Gastroesophageal sphincter (tissue), 4 donors: ENCODE data around the gene EPHB2. TPM values are rescaled to one million over a fixed set of nuclear protein-coding genes. Genes with fewer than 3 reads are reported as not detected.

Experiments used
- ATAC-seq: fragments of 150-250 bp; one replicate; pipeline ENCODE4 v1.9.1; 2016; ENCODE audit warnings: mild to moderate bottlenecking, moderate library complexity
- H3K27ac ChIP-seq, 4 donors: fragments of 200-600 bp; sonication (generic) in 3 of 4; 1 replicate in 3 of 4; 2 replicates in 1 of 4; pipeline ENCODE4 v1.5.1; 2016 to 2019
- H3K27me3 ChIP-seq: fragments of 200-600 bp; sonication (generic); one replicate; pipeline ENCODE4 v1.5.1; 2019
- H3K36me3 ChIP-seq, 2 donors: fragments of 200-600 bp; sonication (generic); one replicate each; pipeline ENCODE4 v1.5.1; 2019; ENCODE audit warnings: control low read depth in 1 of 2
- H3K4me1 ChIP-seq, 3 donors: fragments of 200-600 bp; sonication (generic); 1 replicate in 2 of 3; 2 replicates in 1 of 3; pipeline ENCODE4 v1.5.1; 2016 to 2019; ENCODE audit warnings: control low read depth in 2 of 3
- H3K4me3 ChIP-seq, 2 donors: fragments of 200-600 bp; sonication (generic); one replicate each; pipeline ENCODE4 v1.5.1; 2019; ENCODE audit warnings: mild to moderate bottlenecking in 1 of 2, moderate library complexity in 1 of 2
- H3K9me3 ChIP-seq, 3 donors: fragments of 200-600 bp; sonication (generic); one replicate each; pipeline ENCODE4 v1.5.1; 2017 to 2019; ENCODE audit warnings: control low read depth in 2 of 3
- EP300 ChIP-seq: sonication (generic); formaldehyde crosslinking; IDR thresholded peaks from one replicate; pipeline ENCODE4 v1.6.1; 2017; ENCODE audit warnings: antibody characterized with exemption, mild to moderate bottlenecking
- POLR2A ChIP-seq, 2 donors: fragments of 450-650 bp; IDR thresholded peaks; one replicate each; pipeline ENCODE4 v1.6.1; 2017; ENCODE audit warnings: antibody characterized with exemption in 2 of 2, mild to moderate bottlenecking in 2 of 2, moderate library complexity in 1 of 2
- POLR2AphosphoS5 ChIP-seq: sonication (generic); formaldehyde crosslinking; IDR thresholded peaks from one replicate; pipeline ENCODE4 v1.6.1; 2017; ENCODE audit warnings: antibody characterized with exemption
- WGBS, 2 donors: methylation state at CpG; one replicate each; pipeline ENCODE4 v1.1.5; 2018; ENCODE audit warnings: low coverage in 1 of 2; 5-methylcytosine and 5-hydroxymethylcytosine counted together
- total RNA-seq, 4 donors: library from RNA; depleted of rRNA; stranded (reverse); fragments of >200 nt; gene quantifications; one replicate each; pipeline ENCODE4 v1.1.0, GENCODE V29; 2016
- TF ChIP-seq, protein P1 (sequence below), 4 experiments: fragments of 200-600 bp in 2 of 4; fragments of 450-650 bp in 2 of 4; sonication (generic) in 1 of 4; IDR thresholded peaks; one replicate each; pipeline ENCODE4 v1.5.1; 2017 to 2019; ENCODE audit warnings: antibody characterized with exemption in 4 of 4, mild to moderate bottlenecking in 2 of 4, moderate library complexity in 2 of 4

EPHB2 gene
- total RNA-seq, 4 donors from 2014 or later, result 2.0 to 5.9 (median 2.6) TPM

DNA sequence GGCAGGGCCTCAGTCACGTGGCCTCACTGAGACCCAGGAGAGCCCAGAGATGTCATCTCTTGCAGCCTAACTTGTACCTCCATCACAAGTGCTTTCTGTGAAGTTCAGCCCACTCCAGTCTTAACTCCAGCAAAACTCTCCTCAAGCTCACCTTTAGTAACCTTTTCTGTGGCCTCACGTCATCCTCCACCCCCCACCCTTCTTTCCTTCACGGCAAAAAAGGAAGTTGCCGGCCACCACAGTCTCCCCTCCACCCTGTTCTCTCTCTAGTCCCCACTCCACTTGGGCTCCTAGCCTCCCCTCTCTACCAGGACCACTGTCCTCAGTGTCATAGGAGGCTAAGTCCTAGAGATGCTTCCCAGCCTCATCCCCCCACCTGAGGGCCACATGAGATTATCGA is 155.1 kb downstream of the EPHB2 start:
- peaks cover 0 to 4% (median 0%) of the 10 kb centered on the region in 3 donors for H3K4me1 ChIP-seq
- H3K9me3 ChIP-seq, result peaks cover 0 to 10% (median 0%) of the 10 kb centered on the region in 3 donors
- no peak for TF ChIP-seq POLR2A (IDR thresholded peaks at IDR 0.05)
- TF ChIP-seq EP300, result no peak
- TF ChIP-seq, protein P1, sequence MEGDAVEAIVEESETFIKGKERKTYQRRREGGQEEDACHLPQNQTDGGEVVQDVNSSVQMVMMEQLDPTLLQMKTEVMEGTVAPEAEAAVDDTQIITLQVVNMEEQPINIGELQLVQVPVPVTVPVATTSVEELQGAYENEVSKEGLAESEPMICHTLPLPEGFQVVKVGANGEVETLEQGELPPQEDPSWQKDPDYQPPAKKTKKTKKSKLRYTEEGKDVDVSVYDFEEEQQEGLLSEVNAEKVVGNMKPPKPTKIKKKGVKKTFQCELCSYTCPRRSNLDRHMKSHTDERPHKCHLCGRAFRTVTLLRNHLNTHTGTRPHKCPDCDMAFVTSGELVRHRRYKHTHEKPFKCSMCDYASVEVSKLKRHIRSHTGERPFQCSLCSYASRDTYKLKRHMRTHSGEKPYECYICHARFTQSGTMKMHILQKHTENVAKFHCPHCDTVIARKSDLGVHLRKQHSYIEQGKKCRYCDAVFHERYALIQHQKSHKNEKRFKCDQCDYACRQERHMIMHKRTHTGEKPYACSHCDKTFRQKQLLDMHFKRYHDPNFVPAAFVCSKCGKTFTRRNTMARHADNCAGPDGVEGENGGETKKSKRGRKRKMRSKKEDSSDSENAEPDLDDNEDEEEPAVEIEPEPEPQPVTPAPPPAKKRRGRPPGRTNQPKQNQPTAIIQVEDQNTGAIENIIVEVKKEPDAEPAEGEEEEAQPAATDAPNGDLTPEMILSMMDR (IDR thresholded peaks at IDR 0.05), result no peak
- TF ChIP-seq POLR2AphosphoS5, result no peak
- WGBS, 2 donors, result 47 to 79% methylated on average over 4 of the region's 5 CpGs
- ATAC-seq, result no peak
- H3K4me3 ChIP-seq, result no peak overlapping the region
- H3K27ac ChIP-seq, result no peak overlapping the region
- H3K27me3 ChIP-seq, result peaks cover 7% of the 10 kb centered on the region
- no peaks in the 10 kb centered on the region for H3K36me3 ChIP-seq

- no peak overlapping the region for H3K4me3 ChIP-seq
- WGBS, 2 donors, result 88 to 97% methylated on average over 5 of the region's 5 CpGs
Measured at GRCh38 chr1:22866868-22867267, 156.2 kb downstream of the EPHB2 start.

GRCh38 chr1:22868331-22868730 is 157.7 kb downstream of the EPHB2 start:
- H3K27ac ChIP-seq, result no peak overlapping the region
- no peak for ATAC-seq
- peaks cover 12% of the 10 kb centered on the region for H3K27me3 ChIP-seq
- H3K4me3 ChIP-seq, result no peak overlapping the region
- WGBS, 2 donors, result 74 to 83% methylated on average over 1 to 2 of the region's 3 CpGs
- TF ChIP-seq POLR2AphosphoS5, result no peak
- TF ChIP-seq, protein P1 (IDR thresholded peaks at IDR 0.05), result no peak
- TF ChIP-seq POLR2A (IDR thresholded peaks at IDR 0.05), result no peak
- no peak for TF ChIP-seq EP300
- peaks cover 0 to 10% (median 0%) of the 10 kb centered on the region in 3 donors for H3K9me3 ChIP-seq
- H3K36me3 ChIP-seq, result no peaks in the 10 kb centered on the region
- H3K4me1 ChIP-seq, result peaks cover 0 to 9% (median 0%) of the 10 kb centered on the region in 3 donors

More at GRCh38 chr1:22866868-22867267, 156.2 kb downstream of the EPHB2 start:
- Histone ChIP-seq H3K27me3 (peaks cover 7% of the 10 kb centered on the region), H3K9me3 (peaks cover 0 to 10% (median 0%) of the 10 kb centered on the region in 3 donors), H3K4me1 (peaks cover 0 to 9% (median 0%) of the 10 kb centered on the region in 3 donors), H3K27ac (no peak overlapping the region), H3K36me3 (no peaks in the 10 kb centered on the region)
- TF ChIP-seq POLR2AphosphoS5 (no peak), POLR2A (IDR thresholded peaks at IDR 0.05) (no peak), EP300 (no peak)
- TF ChIP-seq, protein P1 (IDR thresholded peaks at IDR 0.05), result no peak
- ATAC-seq, result no peak

DNA sequence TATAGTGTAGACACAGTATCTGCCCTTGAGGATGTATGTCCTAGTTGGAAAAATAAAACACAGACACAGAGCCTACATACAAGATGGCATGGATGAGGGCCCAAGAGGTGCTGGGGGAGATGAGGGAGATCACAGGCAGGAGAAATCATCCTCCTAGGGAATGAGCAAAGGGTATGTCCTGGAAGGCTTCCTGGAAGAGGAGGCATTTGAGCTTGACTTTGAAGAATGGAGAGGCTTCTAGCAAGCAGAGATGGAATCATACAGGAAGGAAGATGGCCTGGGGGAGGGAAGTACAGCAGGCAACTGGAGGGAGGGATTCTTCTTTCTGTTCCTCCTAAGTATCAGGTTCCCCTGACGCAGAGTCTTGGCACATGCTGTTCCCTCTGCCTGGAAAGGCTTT is 158.7 kb downstream of the EPHB2 start:
- no peak for TF ChIP-seq EP300
- TF ChIP-seq, protein P1 (IDR thresholded peaks at IDR 0.05), result no peak
- TF ChIP-seq POLR2A (IDR thresholded peaks at IDR 0.05), result no peak
- TF ChIP-seq POLR2AphosphoS5, result no peak
- Histone ChIP-seq H3K4me1 (peaks cover 0 to 9% (median 0%) of the 10 kb centered on the region in 3 donors), H3K36me3 (no peaks in the 10 kb centered on the region), H3K27ac (no peak overlapping the region), H3K9me3 (peaks cover 0 to 10% (median 0%) of the 10 kb centered on the region in 3 donors), H3K27me3 (peaks cover 12% of the 10 kb centered on the region), H3K4me3 (no peak overlapping the region)
- WGBS, 2 donors, result 85 to 86% methylated on average over 1 of the region's 1 CpG
- no peak for ATAC-seq

- Histone ChIP-seq H3K9me3 (peaks cover 0 to 10% (median 0%) of the 10 kb centered on the region in 3 donors), H3K27ac (no peak overlapping the region), H3K36me3 (no peaks in the 10 kb centered on the region), H3K27me3 (peaks cover 12% of the 10 kb centered on the region), H3K4me1 (peaks cover 0 to 9% (median 0%) of the 10 kb centered on the region in 3 donors), H3K4me3 (no peak overlapping the region)
- TF ChIP-seq POLR2AphosphoS5 (no peak), POLR2A (IDR thresholded peaks at IDR 0.05) (no peak), EP300 (no peak)
- TF ChIP-seq, protein P1 (IDR thresholded peaks at IDR 0.05), result no peak
- no peak for ATAC-seq
- 29 to 54% methylated on average over 4 to 6 of the region's 15 CpGs for WGBS, 2 donors
Measured at GRCh38 chr1:22870201-22870871, 159.7 kb downstream of the EPHB2 start.
